DLD1 (cell line): Measurements from ENCODE around the gene DAND5.

Experiments
- in situ Hi-C: cut with HindIII; loops from 2 replicates; pipeline ENCODE4 v1.10.0; 2017; ENCODE audit warnings: low sequenced_read_pairs

Gene DAND5

DNA sequence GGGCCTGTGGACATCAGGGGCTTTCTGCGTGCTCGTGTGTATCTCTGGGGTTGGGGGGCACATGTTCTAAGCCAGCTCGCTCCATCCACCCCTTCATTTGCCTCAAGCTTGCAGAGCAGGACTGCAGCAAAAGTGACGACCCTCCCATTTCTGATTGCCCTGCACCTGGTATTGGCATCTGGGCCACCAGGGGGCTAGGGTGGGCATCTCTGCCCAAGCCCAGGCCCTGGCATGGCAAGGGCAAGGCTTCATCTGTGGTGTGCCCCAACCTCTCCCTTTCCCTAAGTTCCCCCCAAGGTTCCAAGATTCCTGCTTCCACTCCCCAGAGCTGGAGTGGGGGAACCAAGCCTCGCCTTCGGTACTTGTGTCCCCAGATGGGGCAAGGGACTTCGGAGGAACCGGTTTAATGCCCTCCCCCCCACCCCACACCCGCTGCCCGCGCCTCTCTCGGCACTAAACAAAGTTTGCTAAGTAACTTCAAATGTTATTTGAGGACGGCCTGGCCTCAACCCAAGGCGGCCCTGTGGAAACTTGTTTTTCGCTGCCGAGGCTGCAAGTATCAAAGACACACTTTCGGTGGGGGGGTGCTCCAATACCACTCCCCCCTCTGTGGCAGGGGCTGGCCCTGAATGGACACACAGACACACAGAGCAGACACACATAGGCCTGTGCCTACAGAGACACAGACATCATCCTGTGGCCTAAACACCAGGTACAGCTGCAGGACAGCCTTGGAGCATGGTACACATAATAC is 38.1 kb downstream of the DAND5 start:
- in situ Hi-C loops = no loop called here

DNA sequence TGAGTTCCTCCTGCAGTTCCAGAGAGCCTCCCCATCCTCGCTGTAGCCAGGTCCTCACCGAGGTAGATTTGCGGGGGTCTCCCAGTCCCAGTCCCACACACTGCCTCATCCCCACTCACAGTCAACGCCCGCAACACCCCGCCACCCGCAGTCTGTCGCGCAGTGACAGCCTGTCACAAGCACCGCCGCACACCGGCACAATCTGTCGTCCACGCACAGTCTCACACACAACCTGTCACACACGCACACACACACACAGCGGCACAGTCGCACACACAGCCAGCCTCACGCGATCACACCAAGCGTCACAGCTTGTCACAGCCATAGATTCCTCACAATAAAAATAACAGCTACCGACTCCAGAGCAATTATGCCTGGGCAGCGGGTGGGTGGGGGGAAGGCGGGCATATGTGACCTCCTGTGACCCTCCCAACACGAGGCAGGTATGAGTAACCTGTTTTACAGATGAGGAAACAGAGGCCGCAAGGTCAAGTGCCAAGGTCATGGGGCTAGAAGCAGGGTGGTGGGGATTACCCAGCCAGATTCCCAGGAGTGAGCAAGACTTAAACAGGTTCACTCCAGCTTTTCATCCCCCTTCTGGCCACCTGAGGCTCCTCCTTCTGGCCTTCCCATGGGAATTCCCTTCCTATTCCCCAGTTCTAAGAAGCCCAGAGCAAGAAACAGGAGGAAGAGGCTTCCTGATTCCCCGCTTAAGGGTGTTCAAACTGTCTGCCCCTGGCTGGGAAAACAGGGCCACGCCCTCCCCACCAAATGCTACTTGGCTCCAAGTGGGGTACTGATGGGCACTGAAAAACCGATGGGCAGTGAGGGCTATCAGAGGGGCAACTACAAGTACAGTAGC is 39.8 kb downstream of the DAND5 start:
- in situ Hi-C loops = no loop called here

- in situ Hi-C loops = no loop called here
Observed at GRCh38 chr19:13010038-13010991, 40.9 kb downstream of the DAND5 start.

DNA sequence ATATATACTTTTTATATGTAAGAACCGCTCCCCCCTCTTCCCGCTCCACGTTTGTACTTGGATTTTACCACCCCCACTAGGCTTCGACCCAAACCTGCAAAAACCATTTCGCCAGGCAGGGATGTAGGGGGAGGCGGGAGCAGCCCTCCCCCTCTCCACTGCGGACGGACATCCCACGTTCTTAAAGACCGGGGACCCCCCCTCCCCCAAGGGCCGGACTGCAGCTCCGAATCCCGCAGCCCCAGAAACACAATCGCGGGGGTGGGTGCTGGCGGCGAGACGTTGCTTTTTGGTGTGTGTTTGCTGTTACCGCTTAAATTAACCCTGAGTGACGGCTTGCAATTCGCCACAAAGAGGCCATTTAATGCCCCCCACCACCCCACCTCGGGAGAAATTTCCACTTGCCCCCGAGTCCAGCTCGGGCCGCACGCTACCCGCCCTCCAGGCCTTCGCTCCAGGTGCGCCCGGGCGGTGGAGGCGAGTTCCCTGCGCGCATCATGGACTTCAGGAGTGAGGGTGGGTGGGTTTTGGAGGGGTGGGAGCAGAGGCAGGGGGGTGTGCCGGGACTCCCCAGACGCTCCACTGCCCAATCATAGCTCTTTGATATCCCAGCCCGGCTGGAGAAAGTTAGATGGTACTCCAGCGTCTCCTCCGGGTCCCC is 41.7 kb downstream of the DAND5 start:
- in situ Hi-C loops = no loop called here

- in situ Hi-C loops = no loop called here
Observed at GRCh38 chr19:13011653-13012389, 42.4 kb downstream of the DAND5 start.

- in situ Hi-C loops = no loop called here
Observed at GRCh38 chr19:13012390-13012689, 43.0 kb downstream of the DAND5 start.

- in situ Hi-C loops = no loop called here
Observed at GRCh38 chr19:13012690-13013608, 43.6 kb downstream of the DAND5 start.

DNA sequence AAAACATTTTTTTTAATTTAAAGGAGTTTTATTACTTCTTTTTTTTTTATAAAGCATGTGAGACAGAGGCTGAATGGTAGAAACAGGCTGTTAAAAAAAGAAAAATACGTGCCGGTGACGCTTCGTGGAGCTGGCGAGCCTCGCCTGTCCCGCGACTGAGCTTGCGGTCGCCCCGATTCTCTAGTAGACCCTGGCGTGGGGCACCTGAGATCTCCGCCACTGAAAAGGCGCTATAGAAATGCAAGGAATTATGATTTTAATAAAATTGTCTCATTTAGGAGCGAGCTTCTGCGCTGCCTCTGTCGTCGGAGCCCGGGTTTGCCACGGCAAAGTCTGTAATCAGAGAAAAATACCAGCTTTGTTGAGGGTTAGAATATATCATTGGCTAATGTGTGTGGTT is 44.3 kb downstream of the DAND5 start:
- in situ Hi-C loops = no loop called here

DNA sequence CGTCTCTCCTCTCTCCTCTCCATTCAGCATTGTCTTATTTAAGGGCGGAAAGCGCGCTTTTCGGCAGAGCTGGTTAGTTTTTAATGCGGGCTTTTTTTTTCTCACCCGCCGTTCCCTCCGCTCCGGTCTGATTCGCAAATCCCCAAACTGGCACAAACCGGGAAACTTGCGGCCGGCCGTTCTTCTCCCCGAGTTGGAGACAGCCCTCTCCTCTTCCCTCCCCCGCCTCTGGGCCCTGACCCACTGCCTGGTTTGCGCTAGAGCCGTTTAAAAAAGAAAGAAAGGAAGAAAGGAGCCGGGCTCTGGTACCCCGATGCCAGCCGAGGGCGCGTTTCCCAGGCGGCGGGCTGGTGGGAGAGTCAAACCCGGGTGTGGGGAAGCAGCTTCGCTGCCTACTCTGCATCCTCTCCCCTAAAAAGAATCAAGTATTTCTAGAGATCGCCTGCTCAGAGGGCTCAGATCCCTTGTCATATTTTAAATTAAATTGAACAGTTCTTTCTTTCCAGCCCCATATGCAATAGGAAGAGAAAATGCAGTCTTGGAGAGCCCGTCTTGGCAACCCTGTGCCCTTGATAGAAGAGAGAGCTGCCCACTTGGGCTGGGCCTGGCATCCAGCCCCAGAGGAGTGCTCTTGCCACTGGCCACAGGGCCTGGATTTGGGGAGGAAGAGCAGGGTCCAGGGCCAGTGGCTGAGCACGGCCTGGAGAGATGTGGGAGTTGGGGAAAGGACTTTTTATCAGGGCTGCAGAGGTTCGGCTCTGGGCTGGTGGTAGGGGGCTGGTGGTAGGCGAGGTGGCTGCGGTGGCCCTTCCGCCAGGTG is 44.9 kb downstream of the DAND5 start:
- in situ Hi-C loops = no loop called here

DNA sequence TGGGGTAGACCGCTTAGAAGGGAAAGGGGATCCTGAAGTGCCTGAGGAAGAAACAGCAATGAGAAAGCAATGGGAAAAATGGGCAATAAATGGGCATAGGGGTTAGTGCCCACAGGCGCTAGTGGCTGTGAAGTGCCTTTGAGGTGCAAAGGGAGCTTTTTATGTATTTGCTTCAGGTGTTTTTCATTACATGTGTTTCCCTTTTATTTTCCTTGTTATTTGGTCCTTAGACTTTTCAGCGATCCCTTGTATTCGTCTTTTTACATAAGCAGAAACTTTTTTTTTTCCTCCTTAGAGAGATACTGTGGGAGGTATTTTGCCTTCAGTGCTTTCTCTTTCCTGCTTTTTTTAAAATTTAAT is 45.5 kb downstream of the DAND5 start:
- in situ Hi-C loops = no loop called here

DNA sequence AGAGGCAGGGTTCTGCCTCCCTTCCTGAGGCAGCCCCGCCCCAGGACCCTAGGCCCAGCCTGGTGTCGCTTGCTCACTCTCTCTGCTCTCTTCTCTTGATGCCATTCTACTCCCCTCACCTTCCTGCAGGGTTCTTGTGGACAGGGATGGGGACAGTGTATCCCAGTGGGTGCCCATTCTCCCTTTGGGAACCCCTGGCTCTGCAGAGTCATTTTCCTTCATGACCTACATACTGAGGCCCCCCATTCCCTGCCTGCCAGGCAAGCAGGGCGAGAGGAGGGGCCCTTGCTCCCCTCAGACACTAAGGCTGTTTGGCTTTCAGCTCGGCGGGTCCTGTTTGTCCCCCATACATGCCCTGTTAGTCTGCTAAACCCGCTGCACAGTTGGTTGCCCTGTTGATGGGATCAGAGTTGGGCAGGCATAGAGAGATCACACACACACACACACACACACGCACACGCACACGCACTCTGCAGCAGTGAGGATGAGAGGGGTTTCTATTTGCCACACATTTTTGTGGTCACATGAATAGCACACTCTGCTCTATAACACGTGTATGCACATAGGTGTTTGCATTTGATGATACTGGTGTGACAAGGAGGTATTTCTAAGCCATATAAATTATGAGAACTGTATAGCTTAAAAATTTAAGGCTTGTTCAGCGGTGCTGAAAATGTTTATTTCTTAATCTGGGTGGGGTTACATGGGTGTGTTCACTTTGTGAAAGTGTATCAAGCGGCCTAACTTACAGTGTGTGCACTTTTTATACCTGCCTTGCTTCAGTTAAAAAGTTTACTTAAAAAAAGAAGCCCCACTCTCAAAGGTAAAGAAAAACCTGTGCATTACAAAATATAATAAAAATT is 46.2 kb downstream of the DAND5 start:
- in situ Hi-C loops = no loop called here

DNA sequence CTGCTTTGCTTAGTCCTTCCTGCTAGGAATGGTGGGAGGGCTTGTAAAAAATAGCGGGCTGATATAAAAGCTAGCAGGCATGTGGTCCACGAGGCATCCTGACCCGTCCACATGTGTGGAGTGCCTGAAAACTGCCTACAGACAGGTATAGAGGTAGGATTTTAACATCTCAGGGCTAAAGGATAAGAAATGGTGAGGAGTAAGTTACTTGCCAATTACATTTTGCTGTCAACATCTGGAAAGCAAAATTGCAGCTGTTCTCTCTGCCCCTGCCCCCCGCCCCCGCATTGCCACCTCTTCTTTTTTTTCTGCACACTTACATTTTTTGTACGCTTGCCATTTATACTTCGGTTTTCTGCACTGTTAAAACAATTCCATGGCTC is 46.9 kb downstream of the DAND5 start:
- in situ Hi-C loops = no loop called here

- in situ Hi-C loops = no loop called here
Observed at GRCh38 chr19:13016628-13017305, 47.4 kb downstream of the DAND5 start.

DNA sequence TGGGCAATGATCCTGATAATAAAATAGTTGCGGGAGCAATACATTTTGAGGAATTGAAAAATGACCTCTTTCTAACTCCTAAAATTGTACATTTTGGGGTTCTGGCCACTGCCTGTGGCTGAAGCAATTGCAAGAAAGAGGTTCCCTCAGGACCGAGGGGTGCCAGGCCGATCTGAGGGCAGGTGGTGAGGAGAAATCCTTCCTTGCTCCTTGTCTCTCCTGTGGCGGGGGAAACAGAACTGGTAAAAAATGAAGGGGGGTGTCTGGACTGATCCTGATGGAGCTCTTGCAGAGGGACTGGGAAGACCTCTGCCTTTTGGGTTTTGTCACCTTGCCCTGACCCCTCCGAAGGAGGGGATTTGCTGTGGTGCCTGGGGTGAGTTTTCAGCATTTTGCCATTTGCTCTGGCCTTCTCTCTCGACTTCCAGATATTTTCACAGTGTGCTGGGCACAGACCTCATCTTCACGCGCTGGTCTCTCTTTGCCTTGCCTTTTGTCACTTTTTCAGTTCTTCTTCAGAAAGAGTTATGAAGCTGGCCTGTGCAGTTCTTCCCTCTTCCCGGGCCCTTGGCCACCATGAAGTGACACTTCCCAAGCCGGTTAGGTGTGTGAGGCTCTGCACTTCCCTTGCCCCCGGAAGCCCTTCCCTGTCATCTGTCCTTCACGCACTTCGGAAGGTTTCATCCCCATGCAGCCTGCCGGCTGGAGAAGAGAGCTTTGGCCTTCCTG is 48.1 kb downstream of the DAND5 start:
- in situ Hi-C loops = no loop called here

DNA sequence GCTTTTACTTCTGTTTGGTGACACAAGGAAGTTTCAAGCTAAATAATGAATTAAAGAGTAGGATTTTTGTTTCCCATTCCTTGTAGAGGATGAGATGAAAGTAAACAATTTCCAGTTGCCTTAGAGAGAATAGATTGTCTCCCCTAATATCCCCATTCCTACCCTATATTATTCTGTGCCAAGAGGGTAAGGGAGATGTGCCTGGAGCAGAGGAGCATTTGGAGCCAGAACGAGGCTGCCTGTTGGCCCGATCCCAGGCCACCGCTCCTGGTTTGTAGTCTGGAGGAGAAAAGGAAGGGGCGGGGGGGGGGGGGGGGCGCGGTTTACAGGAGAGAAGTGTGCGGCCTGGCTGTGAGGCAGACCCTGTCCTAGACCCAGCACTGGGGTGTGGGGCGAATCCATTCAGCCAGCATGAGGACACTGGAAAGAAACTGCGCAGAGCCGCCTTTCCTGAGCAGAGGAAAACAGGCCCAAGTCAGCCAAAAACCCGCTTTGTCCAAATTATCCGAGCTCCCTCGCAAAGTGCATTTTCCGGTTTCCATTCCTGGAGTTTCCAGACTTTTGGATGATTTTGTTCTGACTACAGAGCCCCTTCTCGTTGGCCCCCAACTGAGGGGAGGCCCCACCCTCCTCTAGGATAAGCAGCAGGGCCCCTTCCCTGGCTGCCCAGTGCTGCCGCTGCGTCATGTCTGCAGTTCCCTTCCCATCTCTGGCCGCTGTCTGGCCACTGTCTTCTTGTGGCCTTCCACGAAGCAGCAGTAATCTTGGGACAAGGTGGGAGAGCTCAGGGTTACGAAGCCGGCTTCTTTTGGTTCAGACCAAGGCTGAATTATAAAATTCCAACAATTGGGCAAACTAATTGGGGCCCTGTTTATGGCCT is 48.9 kb downstream of the DAND5 start:
- in situ Hi-C loops = no loop called here
